ENCODE data around the gene AMOT.

DNA sequence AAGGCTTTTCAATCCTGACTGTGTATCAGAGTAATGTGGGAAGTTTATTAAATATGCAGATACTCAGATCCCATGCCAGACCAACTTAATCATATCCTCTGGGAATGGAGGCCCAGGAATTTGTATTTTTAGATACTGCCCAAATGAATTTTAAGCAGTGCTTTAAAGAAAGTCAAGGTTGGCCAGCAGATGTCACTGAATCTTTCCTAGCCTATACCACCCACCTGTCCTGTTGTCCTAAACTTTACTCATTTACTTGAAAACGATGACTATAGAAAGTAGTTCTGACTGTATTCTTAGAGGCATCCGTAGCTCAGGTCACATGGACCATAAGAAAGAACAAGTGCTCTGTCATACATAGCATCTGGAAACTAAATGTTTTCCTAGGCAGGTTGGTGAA is 79.9 kb downstream of the AMOT start:
- TF ChIP-seq, protein P1, sequence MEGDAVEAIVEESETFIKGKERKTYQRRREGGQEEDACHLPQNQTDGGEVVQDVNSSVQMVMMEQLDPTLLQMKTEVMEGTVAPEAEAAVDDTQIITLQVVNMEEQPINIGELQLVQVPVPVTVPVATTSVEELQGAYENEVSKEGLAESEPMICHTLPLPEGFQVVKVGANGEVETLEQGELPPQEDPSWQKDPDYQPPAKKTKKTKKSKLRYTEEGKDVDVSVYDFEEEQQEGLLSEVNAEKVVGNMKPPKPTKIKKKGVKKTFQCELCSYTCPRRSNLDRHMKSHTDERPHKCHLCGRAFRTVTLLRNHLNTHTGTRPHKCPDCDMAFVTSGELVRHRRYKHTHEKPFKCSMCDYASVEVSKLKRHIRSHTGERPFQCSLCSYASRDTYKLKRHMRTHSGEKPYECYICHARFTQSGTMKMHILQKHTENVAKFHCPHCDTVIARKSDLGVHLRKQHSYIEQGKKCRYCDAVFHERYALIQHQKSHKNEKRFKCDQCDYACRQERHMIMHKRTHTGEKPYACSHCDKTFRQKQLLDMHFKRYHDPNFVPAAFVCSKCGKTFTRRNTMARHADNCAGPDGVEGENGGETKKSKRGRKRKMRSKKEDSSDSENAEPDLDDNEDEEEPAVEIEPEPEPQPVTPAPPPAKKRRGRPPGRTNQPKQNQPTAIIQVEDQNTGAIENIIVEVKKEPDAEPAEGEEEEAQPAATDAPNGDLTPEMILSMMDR (IDR thresholded peaks at IDR 0.05) = no peak
- no peak for TF ChIP-seq POLR2A (IDR thresholded peaks at IDR 0.05)
- no peak for TF ChIP-seq POLR2AphosphoS5 (IDR thresholded peaks at IDR 0.05)
- no peak for TF ChIP-seq EP300 (IDR thresholded peaks at IDR 0.05)

All from suprapubic skin (tissue), 4 donors.